ENCODE data around the gene ZBTB42. TPM values are rescaled to one million over a fixed set of nuclear protein-coding genes. Genes with fewer than 3 reads are reported as not detected.

ZBTB42 gene
- total RNA-seq, 2 experiments from 2014 or later: 1.1 to 1.4 TPM

DNA sequence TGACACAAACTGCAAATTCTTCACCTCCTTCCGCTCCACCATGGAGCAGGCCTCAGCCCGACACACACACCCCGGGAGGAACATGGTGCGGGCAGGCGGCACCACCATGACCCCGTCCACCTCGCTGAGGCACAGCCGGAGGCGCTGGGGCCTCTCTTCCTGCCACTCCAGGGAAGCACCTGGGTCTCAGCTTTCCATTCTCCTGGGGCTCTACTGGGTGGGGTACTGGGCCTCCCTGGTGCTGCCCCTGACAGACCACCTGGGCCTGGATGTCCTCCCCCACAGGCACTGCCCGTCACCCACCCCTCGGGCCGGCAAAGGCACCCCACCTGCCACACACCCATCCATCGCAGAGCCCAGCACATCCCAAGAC lies 15.2 kb upstream of the ZBTB42 start:
- DNase-seq: no peak
- Mint-ChIP-seq H3K27ac (no peak overlapping the region), H3K36me3 (no peaks in the 10 kb centered on the region), H3K4me1 (peaks cover 11% of the 10 kb centered on the region), H3K27me3 (no peaks in the 10 kb centered on the region), H3K4me3 (no peak overlapping the region), H3K9me3 (no peaks in the 10 kb centered on the region)

DNA sequence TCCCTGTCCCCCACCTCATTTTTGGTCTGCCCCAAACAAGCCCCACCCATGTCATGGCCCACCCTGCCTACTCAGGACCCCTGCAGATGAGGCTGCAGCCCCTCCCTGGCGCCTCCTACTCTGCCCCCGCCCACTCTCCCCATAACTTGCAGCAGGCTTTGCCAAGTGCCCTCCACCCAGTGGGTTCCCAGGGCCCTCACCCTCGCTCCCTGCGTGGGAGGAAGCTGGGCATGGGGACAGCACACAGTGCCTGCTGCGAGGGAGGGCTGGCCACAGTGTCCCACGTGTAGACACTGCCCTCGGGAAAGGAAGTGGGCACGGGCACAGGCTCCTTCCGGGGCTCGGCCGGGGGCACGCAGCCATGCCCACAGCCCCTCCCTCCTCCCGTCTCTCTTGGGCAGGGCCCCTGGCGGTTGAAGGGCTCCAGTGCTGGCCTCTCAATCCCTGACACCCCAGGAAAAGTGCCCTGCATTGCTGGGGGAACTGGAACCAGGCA lies 14.8 kb upstream of the ZBTB42 start:
- no peak for DNase-seq
- Mint-ChIP-seq H3K9me3 (no peaks in the 10 kb centered on the region), H3K27ac (no peak overlapping the region), H3K4me1 (peaks cover 11% of the 10 kb centered on the region), H3K27me3 (no peaks in the 10 kb centered on the region), H3K4me3 (no peak overlapping the region), H3K36me3 (no peaks in the 10 kb centered on the region)

DNA sequence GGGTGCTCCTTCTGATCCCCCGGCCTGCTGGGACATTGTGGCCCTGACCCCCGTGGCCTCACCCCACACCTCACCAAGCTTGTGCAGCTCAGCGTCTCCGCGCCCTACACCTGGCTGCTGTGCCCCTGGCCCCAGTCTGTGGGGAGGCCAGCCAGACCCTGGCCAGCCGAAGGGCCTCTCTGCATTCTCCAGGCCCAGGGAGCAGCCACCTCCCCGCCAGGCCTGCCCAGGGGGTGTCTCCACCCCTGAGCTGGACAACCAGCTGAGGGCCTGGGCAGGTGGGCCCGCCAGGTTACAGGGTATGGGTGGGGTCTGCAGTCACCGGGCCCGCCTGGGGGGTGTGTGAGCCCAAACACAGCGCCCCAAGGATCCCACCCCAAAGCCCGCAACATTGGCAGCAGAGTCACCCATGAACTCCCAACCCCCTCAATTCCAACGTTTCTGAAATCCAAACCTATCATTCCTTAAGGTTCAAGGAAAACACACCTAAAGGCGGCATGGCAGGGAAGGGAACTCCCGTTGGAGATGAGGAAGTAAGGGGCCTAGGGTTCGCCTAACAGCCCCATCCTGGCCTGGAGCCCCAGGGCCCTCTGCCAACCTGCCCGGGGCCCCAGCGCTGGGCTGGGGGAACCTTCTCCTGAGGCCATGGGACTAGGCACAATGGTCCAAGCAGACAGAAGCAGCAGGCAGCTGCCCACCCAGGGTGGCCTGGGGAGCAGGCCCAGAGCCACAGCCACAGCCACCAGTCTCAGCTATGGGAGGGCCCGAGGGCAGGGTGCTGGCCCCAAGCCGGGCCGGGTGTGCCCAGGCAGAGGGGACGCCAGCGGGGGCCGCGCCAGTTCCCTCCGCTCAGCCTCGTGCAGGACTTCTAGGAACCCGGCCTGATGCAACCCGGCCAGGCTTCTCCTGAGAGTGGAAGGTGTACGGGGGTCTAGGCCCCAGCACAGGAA lies 13.9 kb upstream of the ZBTB42 start:
- H3K27ac Mint-ChIP-seq: no peak overlapping the region
- no peak for DNase-seq
- no peaks in the 10 kb centered on the region for H3K9me3 Mint-ChIP-seq
- H3K4me1 Mint-ChIP-seq: peaks cover 15% of the 10 kb centered on the region
- no peaks in the 10 kb centered on the region for H3K36me3 Mint-ChIP-seq
- no peak overlapping the region for H3K4me3 Mint-ChIP-seq
- no peaks in the 10 kb centered on the region for H3K27me3 Mint-ChIP-seq

DNA sequence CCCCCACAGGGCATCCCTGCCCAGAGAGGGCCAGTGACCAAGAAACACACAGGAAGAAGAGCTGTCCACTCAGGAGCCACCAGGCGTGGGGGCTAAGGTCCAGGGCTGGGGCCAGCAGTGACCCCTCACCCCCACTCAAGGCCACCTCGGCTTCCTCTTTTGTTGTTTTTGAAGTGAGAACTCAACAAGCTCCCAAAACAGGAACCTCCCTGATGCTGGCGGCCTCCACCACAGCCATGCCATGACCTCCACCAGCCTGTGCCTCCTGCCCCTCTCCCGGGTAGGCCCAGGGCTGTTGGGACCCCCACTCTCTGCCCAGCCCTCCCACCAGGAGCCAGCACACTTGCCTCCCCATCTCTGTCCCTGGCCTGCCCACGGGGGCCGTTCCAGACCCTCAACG lies 13.2 kb upstream of the ZBTB42 start:
- Mint-ChIP-seq H3K4me3 (no peak overlapping the region), H3K27me3 (no peaks in the 10 kb centered on the region), H3K27ac (no peak overlapping the region), H3K4me1 (peaks cover 15% of the 10 kb centered on the region), H3K9me3 (no peaks in the 10 kb centered on the region), H3K36me3 (no peaks in the 10 kb centered on the region)
- no peak for DNase-seq

DNA sequence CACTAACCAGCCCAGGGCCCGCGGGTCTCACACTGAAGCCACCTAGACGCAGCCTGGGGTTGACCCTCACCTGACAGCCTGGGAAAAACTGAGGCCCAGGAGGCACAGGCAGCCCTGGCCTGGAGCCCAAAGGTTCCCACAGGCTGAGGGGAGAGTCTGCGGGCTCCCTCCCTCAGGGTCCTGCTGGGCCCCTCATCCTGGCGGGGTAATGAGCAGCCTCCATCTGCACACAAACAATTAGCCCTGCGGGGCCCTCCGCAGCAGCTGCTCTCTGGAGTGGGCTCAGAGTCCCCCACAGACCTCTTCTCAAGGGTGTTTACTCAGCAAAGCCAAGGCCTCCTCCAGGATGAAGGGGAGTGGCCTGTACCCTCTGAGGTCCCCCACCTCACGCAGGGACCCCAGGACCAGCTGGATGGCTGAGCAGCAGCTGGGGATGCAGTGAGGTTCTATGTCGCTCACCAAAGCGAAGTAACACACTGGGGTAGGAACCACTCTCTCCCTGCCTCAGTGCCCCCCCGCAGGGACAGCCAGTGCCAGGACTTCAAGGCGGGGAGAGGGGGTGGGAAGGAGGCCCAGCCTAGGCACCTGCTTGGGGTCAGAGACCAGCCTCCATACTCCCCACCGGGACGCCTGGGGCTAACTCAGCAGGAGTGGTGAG lies 12.6 kb upstream of the ZBTB42 start:
- H3K4me3 Mint-ChIP-seq: no peak overlapping the region
- DNase-seq: no peak
- H3K27ac Mint-ChIP-seq: no peak overlapping the region
- no peaks in the 10 kb centered on the region for H3K9me3 Mint-ChIP-seq
- no peaks in the 10 kb centered on the region for H3K27me3 Mint-ChIP-seq
- no peaks in the 10 kb centered on the region for H3K36me3 Mint-ChIP-seq
- peaks cover 19% of the 10 kb centered on the region for H3K4me1 Mint-ChIP-seq

DNA sequence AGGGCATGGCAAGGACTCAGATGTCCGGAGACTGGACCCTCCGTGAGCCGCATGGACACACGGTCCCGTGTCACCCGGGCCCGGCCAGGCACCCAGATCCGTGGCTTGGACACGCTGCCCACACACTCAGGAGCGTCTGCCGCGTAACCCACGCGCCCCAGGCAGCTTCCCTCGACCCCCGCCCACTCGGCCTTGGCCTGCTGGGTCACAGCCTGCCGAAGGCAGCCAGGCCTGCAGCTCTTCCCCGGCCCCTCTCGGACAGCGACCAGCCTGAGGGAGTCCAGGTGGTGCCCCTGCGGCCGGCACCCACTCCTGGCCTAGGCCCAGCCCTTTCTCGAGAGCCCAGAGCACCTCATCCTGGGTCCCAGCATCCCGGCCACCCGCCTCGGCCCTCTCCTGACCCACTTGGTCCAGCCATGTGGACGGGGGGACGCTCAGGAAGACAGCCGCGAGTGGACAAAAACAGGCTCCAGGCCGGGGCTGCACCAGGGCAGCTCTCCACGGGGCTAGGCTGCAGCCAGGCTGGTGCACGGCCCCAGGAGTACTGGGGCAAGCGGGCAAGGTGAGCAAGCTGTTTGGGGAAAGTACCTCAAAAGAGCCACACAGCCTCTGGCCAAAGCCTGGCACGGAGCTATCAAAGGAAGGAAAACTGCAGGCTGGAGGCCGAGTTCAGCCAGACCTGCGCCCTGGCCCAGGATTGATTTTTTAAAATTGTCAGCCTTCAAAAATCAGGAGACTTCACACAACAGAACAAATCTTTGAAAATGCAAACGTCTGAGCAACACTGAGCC lies 11.8 kb upstream of the ZBTB42 start:
- no peak for DNase-seq
- H3K4me1 Mint-ChIP-seq: peaks cover 26% of the 10 kb centered on the region
- no peaks in the 10 kb centered on the region for H3K27me3 Mint-ChIP-seq
- H3K9me3 Mint-ChIP-seq: no peaks in the 10 kb centered on the region
- no peak overlapping the region for H3K4me3 Mint-ChIP-seq
- H3K36me3 Mint-ChIP-seq: no peaks in the 10 kb centered on the region
- H3K27ac Mint-ChIP-seq: peak overlapping the region; percentile 42

DNA sequence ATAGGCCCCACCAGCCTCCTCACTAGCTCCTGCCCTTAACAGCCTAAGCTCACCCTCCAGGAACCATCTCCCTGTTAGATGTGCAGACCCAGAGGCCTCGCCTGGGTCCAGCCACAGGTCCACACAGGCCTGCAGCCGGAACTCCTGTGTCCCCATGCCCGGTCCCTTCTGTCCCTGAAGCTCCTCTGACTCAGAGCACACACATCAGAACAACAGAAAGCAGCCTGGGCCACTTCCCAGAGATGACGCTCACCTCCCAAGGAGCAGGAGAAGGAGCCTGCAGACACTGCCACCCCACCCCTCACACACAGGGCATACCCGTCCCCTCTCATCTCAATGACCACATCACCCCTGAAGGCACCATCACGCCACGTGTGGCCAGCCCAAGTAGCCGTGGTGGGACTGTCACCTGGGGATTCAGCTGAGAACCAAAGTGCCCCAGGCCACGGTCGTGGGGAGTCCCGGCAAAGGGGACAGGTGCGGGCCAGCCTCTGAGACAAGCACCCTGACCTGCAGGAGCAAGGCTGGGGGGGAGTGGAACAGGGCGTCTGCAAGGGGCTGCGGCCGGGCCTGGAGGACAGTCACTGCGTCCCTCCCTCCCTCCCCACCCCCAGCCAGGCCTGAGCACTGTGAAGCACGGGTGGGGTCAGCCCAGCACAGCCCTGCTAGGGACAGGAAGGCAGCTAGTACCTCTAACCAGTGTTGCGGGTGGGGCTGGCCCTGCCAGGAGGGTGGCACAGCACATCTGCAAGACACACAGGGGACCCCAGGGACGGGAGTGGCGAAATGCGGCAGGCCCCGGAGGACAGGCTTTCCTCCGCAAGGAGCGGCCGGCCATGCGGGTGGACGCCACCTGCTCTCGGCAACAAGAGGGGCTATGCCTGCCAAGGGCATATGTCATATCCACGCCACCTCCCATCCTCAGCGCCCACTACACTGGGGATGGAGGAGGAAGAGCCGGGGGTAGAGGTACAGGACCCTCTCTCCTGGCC lies 10.9 kb upstream of the ZBTB42 start:
- Mint-ChIP-seq H3K27ac (no peak overlapping the region), H3K27me3 (no peaks in the 10 kb centered on the region), H3K9me3 (no peaks in the 10 kb centered on the region), H3K4me1 (peaks cover 28% of the 10 kb centered on the region), H3K4me3 (no peak overlapping the region), H3K36me3 (no peaks in the 10 kb centered on the region)
- no peak for DNase-seq

DNA sequence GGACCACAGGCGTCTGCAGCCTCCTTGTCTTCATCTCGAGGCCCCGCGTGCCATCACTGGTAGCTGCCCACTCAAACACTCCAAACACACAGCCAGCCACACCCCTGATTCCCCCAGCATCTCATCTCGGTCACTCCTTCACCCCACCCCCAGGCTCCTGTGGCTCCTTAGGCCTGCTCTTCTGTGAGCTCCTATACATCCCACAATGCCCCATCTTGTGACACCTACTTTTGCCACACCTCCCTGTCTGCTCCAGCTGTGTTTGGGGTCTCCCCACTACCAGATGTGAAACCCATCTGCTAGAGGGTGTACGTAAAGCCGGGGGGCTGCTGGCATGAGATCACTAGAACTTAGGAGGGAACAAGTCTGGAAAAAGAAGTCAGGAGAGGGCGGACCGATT lies 9.5 kb upstream of the ZBTB42 start:
- peaks cover 32% of the 10 kb centered on the region for H3K4me1 Mint-ChIP-seq
- no peak for DNase-seq
- H3K27me3 Mint-ChIP-seq: no peaks in the 10 kb centered on the region
- H3K4me3 Mint-ChIP-seq: no peak overlapping the region
- H3K27ac Mint-ChIP-seq: no peak overlapping the region
- no peaks in the 10 kb centered on the region for H3K9me3 Mint-ChIP-seq
- no peaks in the 10 kb centered on the region for H3K36me3 Mint-ChIP-seq

DNA sequence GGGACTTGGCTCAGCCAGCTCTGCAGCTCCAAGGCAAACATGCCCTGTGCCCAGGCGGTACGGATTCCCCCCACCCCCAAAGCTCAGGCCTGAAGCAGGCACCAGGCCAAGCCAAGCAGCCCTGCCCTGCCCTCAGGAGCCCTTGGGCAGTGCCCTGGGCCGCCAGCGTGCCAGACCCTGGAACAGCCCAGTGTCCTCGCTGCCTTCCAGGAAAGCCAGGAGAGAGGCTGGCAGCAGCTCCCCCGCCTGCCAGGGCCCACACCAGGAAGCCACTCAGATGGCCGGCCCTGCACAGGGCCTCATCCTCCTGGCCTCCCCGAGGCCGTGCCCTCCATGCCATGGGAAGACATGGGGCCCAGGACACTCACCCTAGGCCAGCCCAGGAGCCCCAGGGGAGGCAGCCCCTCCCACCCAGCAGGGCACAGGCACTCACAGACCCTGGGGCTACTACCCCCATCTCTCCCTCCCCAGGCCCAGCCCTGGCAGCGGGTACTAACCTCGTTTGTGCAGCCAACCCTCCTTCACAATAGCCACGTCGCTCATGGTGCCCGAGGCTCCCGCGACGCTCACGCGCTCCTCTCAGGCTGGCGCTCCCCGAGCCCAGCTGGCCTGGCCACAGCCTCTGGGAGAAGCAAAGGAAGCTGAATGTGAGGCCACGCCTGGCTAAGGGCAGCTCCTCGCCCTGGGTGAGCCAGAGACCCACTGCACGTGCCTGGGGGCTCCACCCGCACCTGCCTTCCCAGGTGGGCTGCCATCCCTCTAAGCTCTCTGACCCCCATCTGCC lies 8.6 kb upstream of the ZBTB42 start:
- H3K36me3 Mint-ChIP-seq: no peaks in the 10 kb centered on the region
- no peak for DNase-seq
- no peaks in the 10 kb centered on the region for H3K9me3 Mint-ChIP-seq
- H3K4me1 Mint-ChIP-seq: peaks cover 31% of the 10 kb centered on the region
- no peak overlapping the region for H3K27ac Mint-ChIP-seq
- no peaks in the 10 kb centered on the region for H3K27me3 Mint-ChIP-seq
- no peak overlapping the region for H3K4me3 Mint-ChIP-seq

DNA sequence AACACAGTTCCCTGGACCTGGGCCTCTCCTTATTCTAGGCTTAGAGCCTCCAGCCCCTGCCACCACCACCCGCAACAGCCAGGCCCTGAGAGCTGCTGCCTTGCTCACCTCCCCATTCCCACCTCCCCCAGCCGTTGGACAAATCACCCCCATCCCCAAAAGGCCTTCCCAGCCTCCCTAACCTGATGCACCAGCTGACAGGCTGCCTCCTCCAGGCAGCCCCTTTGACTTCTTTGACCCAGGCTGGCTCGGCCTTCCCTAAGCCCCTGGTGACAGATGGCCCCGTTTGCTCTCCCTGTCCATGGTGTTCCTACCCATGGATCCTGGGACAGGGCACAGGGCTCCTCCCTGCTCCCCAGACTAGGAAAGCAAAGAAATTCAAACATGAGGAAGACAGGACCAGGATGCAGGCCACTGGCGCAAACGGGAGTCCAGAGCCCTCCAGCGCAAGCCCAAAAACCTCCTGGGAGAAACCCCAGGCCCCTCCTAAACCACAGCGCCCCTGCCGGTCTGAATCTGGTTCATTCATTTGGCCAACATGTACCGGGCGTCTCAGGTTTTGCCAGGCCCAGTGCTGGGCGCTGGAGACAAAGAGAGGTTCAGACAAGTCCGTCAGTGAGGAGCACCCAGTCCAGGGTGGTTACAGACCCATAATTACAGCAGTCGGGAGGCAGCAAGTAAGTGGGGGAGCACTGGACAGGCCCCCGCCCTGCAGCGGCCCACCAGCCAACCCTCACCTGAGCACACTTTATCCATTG lies 7.8 kb upstream of the ZBTB42 start:
- no peak overlapping the region for H3K27ac Mint-ChIP-seq
- no peaks in the 10 kb centered on the region for H3K9me3 Mint-ChIP-seq
- peaks cover under 1% of the 10 kb centered on the region for H3K27me3 Mint-ChIP-seq
- H3K4me3 Mint-ChIP-seq: peak overlapping the region; percentile 90
- no peak for DNase-seq
- H3K36me3 Mint-ChIP-seq: no peaks in the 10 kb centered on the region
- H3K4me1 Mint-ChIP-seq: peaks cover 31% of the 10 kb centered on the region

DNA sequence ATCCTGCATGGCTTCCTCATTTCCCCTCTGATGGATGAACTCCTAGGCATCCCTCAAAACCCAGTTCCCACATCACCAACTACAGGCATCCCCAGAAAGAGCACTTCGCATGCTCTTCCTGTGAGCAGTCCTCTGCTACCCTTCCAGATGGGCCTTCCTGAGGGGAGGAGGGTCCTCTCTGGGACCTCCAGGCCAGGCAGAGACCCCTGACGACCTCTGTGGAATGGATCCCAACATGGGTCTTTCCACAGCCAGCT lies 7.3 kb upstream of the ZBTB42 start:
- Mint-ChIP-seq H3K9me3 (no peaks in the 10 kb centered on the region), H3K27me3 (peaks cover 6% of the 10 kb centered on the region), H3K4me3 (peak overlapping the region; percentile 90), H3K36me3 (no peaks in the 10 kb centered on the region), H3K4me1 (peaks cover 31% of the 10 kb centered on the region), H3K27ac (no peak overlapping the region)
- DNase-seq: no peak

DNA sequence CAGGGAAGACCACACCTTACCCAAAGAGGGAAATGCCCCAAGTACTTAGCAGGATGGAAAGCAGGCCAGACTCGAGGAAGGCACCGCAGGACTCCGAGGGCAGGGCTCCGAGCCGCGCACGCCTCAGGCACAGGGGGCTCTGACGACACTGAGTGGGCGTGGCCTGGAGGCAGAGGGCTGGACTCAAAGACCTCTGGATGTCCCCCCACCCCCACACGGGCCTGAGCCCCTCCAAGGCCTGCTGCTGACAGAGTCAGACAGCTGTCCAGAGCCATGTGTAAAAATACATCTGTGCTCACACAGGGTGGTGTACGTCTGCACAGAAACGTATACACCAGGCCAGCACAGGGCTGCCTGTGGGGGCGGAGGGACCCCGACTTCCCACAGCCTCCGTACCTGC lies 6.8 kb upstream of the ZBTB42 start:
- Mint-ChIP-seq H3K4me3 (peak overlapping the region; percentile 90), H3K27me3 (peaks cover 7% of the 10 kb centered on the region), H3K27ac (peak overlapping the region; percentile 69), H3K9me3 (no peaks in the 10 kb centered on the region), H3K4me1 (peaks cover 31% of the 10 kb centered on the region), H3K36me3 (no peaks in the 10 kb centered on the region)
- DNase-seq: peak; percentile 72

DNA sequence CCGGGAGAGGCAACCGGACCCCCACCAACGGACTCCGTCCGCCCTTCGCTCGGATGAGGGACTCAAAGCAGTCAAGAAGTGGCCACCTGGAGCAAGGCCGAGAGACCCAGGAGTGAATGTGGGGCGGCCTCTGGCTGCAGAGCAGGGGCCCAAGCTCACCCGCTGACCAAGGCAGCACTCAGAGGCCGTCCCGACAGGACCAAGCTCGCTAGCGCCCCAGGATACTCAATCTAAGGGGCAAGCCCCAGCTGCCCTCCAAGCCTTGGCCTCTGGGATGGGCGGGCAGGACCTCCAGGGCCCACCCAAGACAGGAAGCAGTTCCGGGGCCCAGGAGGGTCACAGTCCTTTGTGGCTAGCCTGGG lies 6.3 kb upstream of the ZBTB42 start:
- peak overlapping the region; percentile 54 for H3K27ac Mint-ChIP-seq
- DNase-seq: no peak
- H3K9me3 Mint-ChIP-seq: no peaks in the 10 kb centered on the region
- peak overlapping the region; percentile 90 for H3K4me3 Mint-ChIP-seq
- peaks cover 29% of the 10 kb centered on the region for H3K4me1 Mint-ChIP-seq
- H3K36me3 Mint-ChIP-seq: no peaks in the 10 kb centered on the region
- peaks cover 7% of the 10 kb centered on the region for H3K27me3 Mint-ChIP-seq

Data from activated naive CD8-positive, alpha-beta T cell treated with anti-CD3 and anti-CD28 coated beads for 36 hours (primary cell).